ENCODE results near the gene IMMP2L.

Gene IMMP2L

GRCh38 chr7:111113263-111114017 is 448.9 kb downstream of the IMMP2L start:
- Mint-ChIP-seq H3K27ac (no peak overlapping the region), H3K9me3 (no peaks in the 10 kb centered on the region), H3K4me1 (peaks cover 18% of the 10 kb centered on the region), H3K4me3 (no peak overlapping the region), H3K36me3 (ENCODE audit: low read depth) (no peaks in the 10 kb centered on the region), H3K27me3 (ENCODE audit: low read depth) (no peaks in the 10 kb centered on the region)
- TF ChIP-seq CTCF (IDR thresholded peaks at IDR 0.05; ENCODE audit: unreplicated experiment in 3 of 3) = no peak

- H3K4me1 Mint-ChIP-seq = peaks cover 23% of the 10 kb centered on the region
- H3K36me3 Mint-ChIP-seq (ENCODE audit: low read depth) = no peaks in the 10 kb centered on the region
- TF ChIP-seq CTCF (IDR thresholded peaks at IDR 0.05; ENCODE audit: unreplicated experiment in 3 of 3) = no peak
- no peak overlapping the region for H3K4me3 Mint-ChIP-seq
- H3K27me3 Mint-ChIP-seq (ENCODE audit: low read depth) = no peaks in the 10 kb centered on the region
- peak overlapping the region; percentile 33 to 69 (median 51) for H3K27ac Mint-ChIP-seq
- no peaks in the 10 kb centered on the region for H3K9me3 Mint-ChIP-seq
Measured at GRCh38 chr7:111112439-111112838, 449.9 kb downstream of the IMMP2L start.

GRCh38 chr7:111108496-111108895 is 453.8 kb downstream of the IMMP2L start:
- H3K4me3 Mint-ChIP-seq = no peak overlapping the region
- TF ChIP-seq CTCF (IDR thresholded peaks at IDR 0.05; ENCODE audit: unreplicated experiment in 3 of 3) = no peak
- peaks cover 27% of the 10 kb centered on the region for H3K4me1 Mint-ChIP-seq
- H3K36me3 Mint-ChIP-seq (ENCODE audit: low read depth) = no peaks in the 10 kb centered on the region
- no peaks in the 10 kb centered on the region for H3K27me3 Mint-ChIP-seq (ENCODE audit: low read depth)
- no peaks in the 10 kb centered on the region for H3K9me3 Mint-ChIP-seq
- H3K27ac Mint-ChIP-seq = no peak overlapping the region

- Mint-ChIP-seq H3K9me3 (no peaks in the 10 kb centered on the region), H3K27me3 (ENCODE audit: low read depth) (no peaks in the 10 kb centered on the region)
Measured at GRCh38 chr7:111108000-111108399, 454.3 kb downstream of the IMMP2L start.

GRCh38 chr7:111107579-111107978 is 454.7 kb downstream of the IMMP2L start:
- TF ChIP-seq CTCF (IDR thresholded peaks at IDR 0.05; ENCODE audit: unreplicated experiment in 3 of 3) = no peak
- H3K27me3 Mint-ChIP-seq (ENCODE audit: low read depth) = no peaks in the 10 kb centered on the region

More at GRCh38 chr7:111108000-111108399, 454.3 kb downstream of the IMMP2L start:
- peak overlapping the region in 1 of 3 experiments; percentile 51 for H3K27ac Mint-ChIP-seq
- peaks cover 22% of the 10 kb centered on the region for H3K4me1 Mint-ChIP-seq
- H3K4me3 Mint-ChIP-seq = no peak overlapping the region
- TF ChIP-seq CTCF (IDR thresholded peaks at IDR 0.05; ENCODE audit: unreplicated experiment in 3 of 3) = no peak
- H3K36me3 Mint-ChIP-seq (ENCODE audit: low read depth) = no peaks in the 10 kb centered on the region

GRCh38 chr7:111105269-111105668 is 457.0 kb downstream of the IMMP2L start:
- Mint-ChIP-seq H3K27me3 (ENCODE audit: low read depth) (no peaks in the 10 kb centered on the region), H3K27ac (peak overlapping the region in 1 of 3 experiments; percentile 11), H3K9me3 (no peaks in the 10 kb centered on the region), H3K4me3 (no peak overlapping the region), H3K36me3 (ENCODE audit: low read depth) (no peaks in the 10 kb centered on the region), H3K4me1 (peaks cover 13% of the 10 kb centered on the region)
- TF ChIP-seq CTCF (IDR thresholded peaks at IDR 0.05; ENCODE audit: unreplicated experiment in 3 of 3) = no peak

More at GRCh38 chr7:111107579-111107978, 454.7 kb downstream of the IMMP2L start:
- Mint-ChIP-seq H3K27ac (peak overlapping the region in 1 of 3 experiments; percentile 51), H3K36me3 (ENCODE audit: low read depth) (no peaks in the 10 kb centered on the region), H3K4me3 (no peak overlapping the region), H3K9me3 (no peaks in the 10 kb centered on the region), H3K4me1 (peaks cover 18% of the 10 kb centered on the region)
